ENCODE measurements around the gene PSKH1. TPM values are rescaled to one million over a fixed set of nuclear protein-coding genes. Genes with fewer than 3 reads are reported as not detected.
"Not testable (repeated sequence)": the region's sequence is repeated elsewhere in the genome, so short reads cannot be mapped to it uniquely, and the experiment has no call there.

Gene PSKH1
- polyA plus RNA-seq, 4 donors: 13.8 to 29.2 (median 23.6) TPM

GRCh38 chr16:67902831-67903230, 9.8 kb downstream of the PSKH1 start:
- no peak overlapping the region for H3K4me3 ChIP-seq (ENCODE audit: low read depth in 1 of 3, low read length in 3 of 3)
- DNase-seq (no peak), FAIRE-seq (no peak)
- no peaks in the 10 kb centered on the region for H3K9me3 ChIP-seq (ENCODE audit: control insufficient read depth in 2 of 2, insufficient read depth in 1 of 2, low read depth in 1 of 2, low read length in 1 of 2)
- no peaks in the 10 kb centered on the region for H3K4me1 ChIP-seq (ENCODE audit: control insufficient read depth in 3 of 3, insufficient read depth in 2 of 3, low read depth in 1 of 3, low read length in 2 of 3)
- 68 to 94% (median 91%) methylated on average over 4 of the region's 4 CpGs for WGBS, 3 donors
- no peaks in the 10 kb centered on the region for H3K27me3 ChIP-seq (ENCODE audit: control insufficient read depth in 3 of 3, insufficient read depth in 3 of 3, low read length in 3 of 3)
- no peak overlapping the region for H3K27ac ChIP-seq (ENCODE audit: low read depth in 1 of 3, low read length in 2 of 3)
- H3K36me3 ChIP-seq (ENCODE audit: control insufficient read depth in 3 of 3, insufficient read depth in 2 of 3, low read depth in 1 of 3, low read length in 3 of 3): peaks cover 0 to 36% (median 0%) of the 10 kb centered on the region in 3 donors

GRCh38 chr16:67907397-67908180, 14.5 kb downstream of the PSKH1 start:
- DNase-seq (no peak), FAIRE-seq (no peak)
- Histone ChIP-seq H3K4me1 (ENCODE audit: control insufficient read depth in 3 of 3, insufficient read depth in 2 of 3, low read depth in 1 of 3, low read length in 2 of 3) (no peaks in the 10 kb centered on the region), H3K9me3 (ENCODE audit: control insufficient read depth in 2 of 2, insufficient read depth in 1 of 2, low read depth in 1 of 2, low read length in 1 of 2) (no peaks in the 10 kb centered on the region), H3K27me3 (ENCODE audit: control insufficient read depth in 3 of 3, insufficient read depth in 3 of 3, low read length in 3 of 3) (no peaks in the 10 kb centered on the region), H3K36me3 (ENCODE audit: control insufficient read depth in 3 of 3, insufficient read depth in 2 of 3, low read depth in 1 of 3, low read length in 3 of 3) (peaks cover 3 to 54% (median 7%) of the 10 kb centered on the region in 3 donors), H3K27ac (ENCODE audit: low read depth in 1 of 3, low read length in 2 of 3) (no peak overlapping the region), H3K4me3 (ENCODE audit: low read depth in 1 of 3, low read length in 3 of 3) (no peak overlapping the region)
- WGBS, 3 donors: 89 to 91% (median 90%) methylated on average over 11 of the region's 11 CpGs

- Histone ChIP-seq H3K27ac (ENCODE audit: low read depth in 1 of 3, low read length in 2 of 3) (no peak overlapping the region), H3K4me3 (ENCODE audit: low read depth in 1 of 3, low read length in 3 of 3) (no peak overlapping the region), H3K36me3 (ENCODE audit: control insufficient read depth in 3 of 3, insufficient read depth in 2 of 3, low read depth in 1 of 3, low read length in 3 of 3) (peaks cover 3 to 48% (median 7%) of the 10 kb centered on the region in 3 donors), H3K27me3 (ENCODE audit: control insufficient read depth in 3 of 3, insufficient read depth in 3 of 3, low read length in 3 of 3) (no peaks in the 10 kb centered on the region), H3K9me3 (ENCODE audit: control insufficient read depth in 2 of 2, insufficient read depth in 1 of 2, low read depth in 1 of 2, low read length in 1 of 2) (no peaks in the 10 kb centered on the region), H3K4me1 (ENCODE audit: control insufficient read depth in 3 of 3, insufficient read depth in 2 of 3, low read depth in 1 of 3, low read length in 2 of 3) (no peaks in the 10 kb centered on the region)
- DNase-seq (no peak), FAIRE-seq (no peak)
- 97% methylated on average over 36 of the region's 36 CpGs for WGBS, 3 donors
Observed at GRCh38 chr16:67909056-67909742, 16.1 kb downstream of the PSKH1 start.

GRCh38 chr16:67910158-67910557, 17.1 kb downstream of the PSKH1 start:
- H3K4me3 ChIP-seq (ENCODE audit: low read depth in 1 of 3, low read length in 3 of 3): no peak overlapping the region
- H3K27ac ChIP-seq (ENCODE audit: low read depth in 1 of 3, low read length in 2 of 3): no peak overlapping the region
- DNase-seq (no peak), FAIRE-seq (no peak)
- no peaks in the 10 kb centered on the region for H3K9me3 ChIP-seq (ENCODE audit: control insufficient read depth in 2 of 2, insufficient read depth in 1 of 2, low read depth in 1 of 2, low read length in 1 of 2)
- H3K36me3 ChIP-seq (ENCODE audit: control insufficient read depth in 3 of 3, insufficient read depth in 2 of 3, low read depth in 1 of 3, low read length in 3 of 3): peaks cover 3 to 52% (median 7%) of the 10 kb centered on the region in 3 donors
- no peaks in the 10 kb centered on the region for H3K27me3 ChIP-seq (ENCODE audit: control insufficient read depth in 3 of 3, insufficient read depth in 3 of 3, low read length in 3 of 3)
- WGBS, 3 donors: 47 to 82% (median 74%) methylated on average over 2 of the region's 2 CpGs
- H3K4me1 ChIP-seq (ENCODE audit: control insufficient read depth in 3 of 3, insufficient read depth in 2 of 3, low read depth in 1 of 3, low read length in 2 of 3): no peaks in the 10 kb centered on the region

GRCh38 chr16:67914758-67915495, 21.9 kb downstream of the PSKH1 start:
- no peaks in the 10 kb centered on the region for H3K27me3 ChIP-seq (ENCODE audit: control insufficient read depth in 3 of 3, insufficient read depth in 3 of 3, low read length in 3 of 3)
- FAIRE-seq: no peak
- H3K27ac ChIP-seq (ENCODE audit: low read depth in 1 of 3, low read length in 2 of 3): no peak overlapping the region
- H3K4me1 ChIP-seq (ENCODE audit: control insufficient read depth in 3 of 3, insufficient read depth in 2 of 3, low read depth in 1 of 3, low read length in 2 of 3): peaks cover 0 to 3% (median 0%) of the 10 kb centered on the region in 3 donors
- DNase-seq: no peak
- H3K9me3 ChIP-seq (ENCODE audit: control insufficient read depth in 2 of 2, insufficient read depth in 1 of 2, low read depth in 1 of 2, low read length in 1 of 2): no peaks in the 10 kb centered on the region
- peaks cover 0 to 77% (median 5%) of the 10 kb centered on the region in 3 donors for H3K36me3 ChIP-seq (ENCODE audit: control insufficient read depth in 3 of 3, insufficient read depth in 2 of 3, low read depth in 1 of 3, low read length in 3 of 3)
- WGBS, 3 donors: 79 to 82% (median 82%) methylated on average over 7 of the region's 7 CpGs
- H3K4me3 ChIP-seq (ENCODE audit: low read depth in 1 of 3, low read length in 3 of 3): no peak overlapping the region

- H3K9me3 ChIP-seq (ENCODE audit: control insufficient read depth in 2 of 2, insufficient read depth in 1 of 2, low read depth in 1 of 2, low read length in 1 of 2); DNase-seq; H3K4me1 ChIP-seq (ENCODE audit: control insufficient read depth in 3 of 3, insufficient read depth in 2 of 3, low read depth in 1 of 3, low read length in 2 of 3); FAIRE-seq; H3K27ac ChIP-seq (ENCODE audit: low read depth in 1 of 3, low read length in 2 of 3); H3K27me3 ChIP-seq (ENCODE audit: control insufficient read depth in 3 of 3, insufficient read depth in 3 of 3, low read length in 3 of 3); H3K4me3 ChIP-seq (ENCODE audit: low read depth in 1 of 3, low read length in 3 of 3): not testable (repeated sequence)
- peaks cover 0 to 76% (median 5%) of the 10 kb centered on the region in 3 donors for H3K36me3 ChIP-seq (ENCODE audit: control insufficient read depth in 3 of 3, insufficient read depth in 2 of 3, low read depth in 1 of 3, low read length in 3 of 3)
- 88 to 100% methylated on average over 1 to 2 of the region's 2 CpGs; no CpG with 5 or more reads in 1 of the 3 donors for WGBS, 3 donors
Observed at GRCh38 chr16:67915496-67915769, 22.4 kb downstream of the PSKH1 start.

GRCh38 chr16:67915831-67916723, 23.0 kb downstream of the PSKH1 start:
- Histone ChIP-seq H3K27me3 (ENCODE audit: control insufficient read depth in 3 of 3, insufficient read depth in 3 of 3, low read length in 3 of 3) (no peaks in the 10 kb centered on the region), H3K36me3 (ENCODE audit: control insufficient read depth in 3 of 3, insufficient read depth in 2 of 3, low read depth in 1 of 3, low read length in 3 of 3) (peaks cover 0 to 75% (median 5%) of the 10 kb centered on the region in 3 donors), H3K27ac (ENCODE audit: low read depth in 1 of 3, low read length in 2 of 3) (no peak overlapping the region), H3K4me3 (ENCODE audit: low read depth in 1 of 3, low read length in 3 of 3) (no peak overlapping the region), H3K4me1 (ENCODE audit: control insufficient read depth in 3 of 3, insufficient read depth in 2 of 3, low read depth in 1 of 3, low read length in 2 of 3) (peaks cover 0 to 3% (median 0%) of the 10 kb centered on the region in 3 donors), H3K9me3 (ENCODE audit: control insufficient read depth in 2 of 2, insufficient read depth in 1 of 2, low read depth in 1 of 2, low read length in 1 of 2) (no peaks in the 10 kb centered on the region)
- FAIRE-seq: no peak
- DNase-seq: peak; percentile 31 to 78
- 77 to 80% (median 78%) methylated on average over 7 of the region's 7 CpGs for WGBS, 3 donors

All from small intestine (tissue), 7 donors.